Thyroid gland (tissue), 4 donors: ENCODE measurements around the gene WDR31. TPM values are rescaled to one million over a fixed set of nuclear protein-coding genes. Genes with fewer than 3 reads are reported as not detected.

Experiments
- DNase-seq, 2 donors: peaks; one replicate each; pipeline ENCODE4 v3.0.0-alpha.2; 2019
- H3K27ac ChIP-seq, 3 donors: fragments of 200-600 bp; sonication (generic); 1 replicate in 2 of 3; 2 replicates in 1 of 3; pipeline ENCODE4 v1.5.1; 2016 to 2019; ENCODE audit warnings: mild to moderate bottlenecking in 1 of 3, moderate library complexity in 1 of 3
- H3K27me3 ChIP-seq: fragments of 200-600 bp; sonication (generic); one replicate; pipeline ENCODE4 v1.5.1; 2019
- H3K36me3 ChIP-seq, 2 donors: fragments of 200-600 bp; sonication (generic); one replicate each; pipeline ENCODE4 v1.5.1; 2016 to 2019
- H3K4me1 ChIP-seq, 2 donors: fragments of 200-600 bp; sonication (generic); one replicate each; pipeline ENCODE4 v1.5.1; 2017 to 2019
- H3K4me3 ChIP-seq, 3 donors: fragments of 200-600 bp; sonication (generic); replicated peaks in 1 of 3; 1 replicate in 2 of 3; 2 replicates in 1 of 3; pipeline ENCODE4 v1.5.1; 2016; ENCODE audit warnings: mild to moderate bottlenecking in 1 of 3
- H3K9me3 ChIP-seq: fragments of 200-600 bp; sonication (generic); one replicate; pipeline ENCODE4 v1.5.1; 2017
- CTCF ChIP-seq, 6 experiments: fragments of 200-600 bp in 3 of 6; fragments of 450-650 bp in 3 of 6; sonication (generic) in 3 of 6; IDR thresholded peaks; one replicate each; pipeline ENCODE4 v1.5.1; 2016 to 2019; ENCODE audit warnings: antibody characterized with exemption in 6 of 6, mild to moderate bottlenecking in 2 of 6, inconsistent platforms in 1 of 6, moderate library complexity in 1 of 6
- POLR2A ChIP-seq, 2 donors: fragments of 450-650 bp; IDR thresholded peaks; one replicate each; pipeline ENCODE4 v1.6.1; 2017; ENCODE audit warnings: antibody characterized with exemption in 2 of 2, mild to moderate bottlenecking in 2 of 2, moderate library complexity in 1 of 2
- WGBS, 2 donors: methylation state at CpG; one replicate each; pipeline ENCODE4 v1.1.5; 2017; 5-methylcytosine and 5-hydroxymethylcytosine counted together
- intact Hi-C: fragments of 100-400 bp; cut with DNase I; formaldehyde crosslinking; loops from one replicate; pipeline ENCODE4 v1.15.1; 2023
- total RNA-seq, 4 donors: library from RNA; depleted of rRNA; stranded (reverse); fragments of >200 nt; gene quantifications; one replicate each; pipeline ENCODE4 v1.2.3, GENCODE V29; 2016

WDR31 gene
- total RNA-seq, 4 donors from 2014 or later, result 3.8 to 7.3 (median 6.5) TPM

GRCh38 chr9:113302792-113303418, 37.2 kb downstream of the WDR31 start, which contains the start of gene RNF183:
Gene RNF183, minus strand, starts transcription at chr9:113303376. Its CDS starts 5,192 bp downstream, at chr9:113298184.
- H3K9me3 ChIP-seq, result no peaks in the 10 kb centered on the region
- peaks cover 0 to 9% of the 10 kb centered on the region in 2 donors for H3K4me1 ChIP-seq
- no peak within 1 kb of the TSS for H3K4me3 ChIP-seq
- peak in 1 of 2 donors; percentile 10 for DNase-seq
- no peaks in the 10 kb centered on the region for H3K36me3 ChIP-seq
- TF ChIP-seq CTCF (IDR thresholded peaks at IDR 0.05) (no peak), POLR2A (IDR thresholded peaks at IDR 0.05) (no peak)
- WGBS, 2 donors, result 63 to 67% methylated on average over 22 to 25 of the region's 25 CpGs
- no peaks in the 10 kb centered on the region for H3K27me3 ChIP-seq
- no peak within 1 kb of the TSS for H3K27ac ChIP-seq
- intact Hi-C loops, result loop anchor here (10.0 kb wide), 1 partner anchor 352 kb away; no protein-coding TSS in a partner anchor

GRCh38 chr9:113301548-113301947, 38.5 kb downstream of the WDR31 start:
- 85 to 93% methylated on average over 8 of the region's 8 CpGs for WGBS, 2 donors
- DNase-seq, result no peak
- no peaks in the 10 kb centered on the region for H3K27me3 ChIP-seq
- H3K9me3 ChIP-seq, result no peaks in the 10 kb centered on the region
- no peak overlapping the region for H3K27ac ChIP-seq
- H3K4me3 ChIP-seq, result no peak overlapping the region
- TF ChIP-seq POLR2A (IDR thresholded peaks at IDR 0.05), result no peak
- TF ChIP-seq CTCF (IDR thresholded peaks at IDR 0.05), result no peak
- intact Hi-C loops, result loop anchor here (10.0 kb wide), 1 partner anchor 353 kb away; no protein-coding TSS in a partner anchor
- H3K36me3 ChIP-seq, result no peaks in the 10 kb centered on the region
- no peaks in the 10 kb centered on the region for H3K4me1 ChIP-seq

- Histone ChIP-seq H3K4me1 (no peaks in the 10 kb centered on the region), H3K9me3 (no peaks in the 10 kb centered on the region), H3K36me3 (no peaks in the 10 kb centered on the region), H3K4me3 (no peak overlapping the region), H3K27me3 (no peaks in the 10 kb centered on the region), H3K27ac (no peak overlapping the region)
- 43 to 57% methylated on average over 8 of the region's 8 CpGs for WGBS, 2 donors
- intact Hi-C loops, result loop anchor here (10.0 kb wide), 1 partner anchor 355 kb away; no protein-coding TSS in a partner anchor
- no peak for DNase-seq
- no peak for TF ChIP-seq POLR2A (IDR thresholded peaks at IDR 0.05)
- TF ChIP-seq CTCF (IDR thresholded peaks at IDR 0.05), result no peak
These were observed 40.2 kb downstream of the WDR31 start for GRCh38 chr9:113299800-113300292.

- no peaks in the 10 kb centered on the region for H3K9me3 ChIP-seq
- no peak for TF ChIP-seq POLR2A (IDR thresholded peaks at IDR 0.05)
- H3K27ac ChIP-seq, result no peak overlapping the region
- no peaks in the 10 kb centered on the region for H3K36me3 ChIP-seq
- WGBS, 2 donors, result 86 to 88% methylated on average over 12 to 13 of the region's 15 CpGs
- no peaks in the 10 kb centered on the region for H3K4me1 ChIP-seq
- no peak for DNase-seq
- no peaks in the 10 kb centered on the region for H3K27me3 ChIP-seq
- intact Hi-C loops, result no loop called here
- H3K4me3 ChIP-seq, result no peak overlapping the region
These were observed 40.9 kb downstream of the WDR31 start for GRCh38 chr9:113298924-113299770.

DNA sequence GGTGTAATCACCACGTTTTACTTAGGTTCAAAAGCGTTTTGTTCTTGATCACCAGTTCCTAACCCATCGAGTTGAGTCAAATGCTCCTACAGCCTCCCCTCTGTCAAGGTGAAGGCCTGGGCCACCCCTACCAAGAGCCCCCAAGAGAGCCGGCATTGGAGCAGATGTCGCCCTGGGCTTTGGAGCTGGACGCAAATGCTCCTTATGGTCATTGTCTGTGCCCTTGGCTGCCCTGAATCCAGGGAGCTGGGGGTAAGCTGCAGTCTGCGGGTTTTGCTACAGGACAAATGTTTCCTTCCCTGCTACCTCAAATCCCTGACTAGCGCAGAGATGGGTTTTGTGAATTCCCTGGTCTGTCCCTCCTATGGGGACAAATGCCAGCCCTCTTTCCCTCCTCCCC, 41.8 kb downstream of the WDR31 start:
- peaks cover 2 to 6% of the 10 kb centered on the region in 2 donors for H3K36me3 ChIP-seq
- 94 to 95% methylated on average over 4 to 8 of the region's 8 CpGs for WGBS, 2 donors
- H3K4me1 ChIP-seq, result no peaks in the 10 kb centered on the region
- intact Hi-C loops, result no loop called here
- TF ChIP-seq POLR2A (IDR thresholded peaks at IDR 0.05) (no peak), CTCF (IDR thresholded peaks at IDR 0.05) (no peak)
- H3K27me3 ChIP-seq, result no peaks in the 10 kb centered on the region
- no peak for DNase-seq
- H3K9me3 ChIP-seq, result no peaks in the 10 kb centered on the region
- H3K4me3 ChIP-seq, result no peak overlapping the region
- no peak overlapping the region for H3K27ac ChIP-seq
